Peyer's patch (tissue), 4 donors: ENCODE measurements around the gene NGFR. TPM values are rescaled to one million over a fixed set of nuclear protein-coding genes. Genes with fewer than 3 reads are reported as not detected.

ENCODE experiments used
- DNase-seq, 3 donors: peaks; one replicate each; pipeline ENCODE4 v3.0.0-alpha.2; 2017 to 2019
- H3K27ac ChIP-seq, 4 donors: fragments of 200-600 bp; sonication (generic); one replicate each; pipeline ENCODE4 v1.5.1; 2016 to 2019
- H3K27me3 ChIP-seq, 2 donors: fragments of 200-600 bp; sonication (generic); one replicate each; pipeline ENCODE4 v1.5.1; 2019
- H3K36me3 ChIP-seq, 3 donors: fragments of 200-600 bp; sonication (generic); one replicate each; pipeline ENCODE4 v1.5.1; 2016 to 2019
- H3K4me1 ChIP-seq, 4 donors: fragments of 200-600 bp; sonication (generic); one replicate each; pipeline ENCODE4 v1.5.1; 2016 to 2019
- H3K4me3 ChIP-seq, 4 donors: fragments of 200-600 bp; sonication (generic); 1 replicate in 3 of 4; 2 replicates in 1 of 4; pipeline ENCODE4 v1.5.1; 2016 to 2019; ENCODE audit warnings: mild to moderate bottlenecking in 1 of 4
- H3K9me3 ChIP-seq, 4 donors: fragments of 200-600 bp; sonication (generic); one replicate each; pipeline ENCODE4 v1.5.1; 2016 to 2019; ENCODE audit warnings: mild to moderate bottlenecking in 1 of 4
- POLR2A ChIP-seq, 2 donors: fragments of 450-650 bp; IDR thresholded peaks; one replicate each; pipeline ENCODE4 v1.5.1; 2017; ENCODE audit warnings: antibody characterized with exemption in 2 of 2, mild to moderate bottlenecking in 2 of 2, moderate library complexity in 2 of 2
- total RNA-seq, 4 donors: library from RNA; depleted of rRNA; stranded (reverse); fragments of >200 nt; gene quantifications; one replicate each; pipeline ENCODE4 v1.1.0, GENCODE V29; 2016
- TF ChIP-seq, protein P1 (sequence below), 6 experiments: fragments of 450-650 bp in 4 of 6; fragments of 200-600 bp in 2 of 6; sonication (generic) in 1 of 6; IDR thresholded peaks; one replicate each; pipeline ENCODE4 v1.5.1; 2017 to 2019; ENCODE audit warnings: antibody characterized with exemption in 6 of 6, mild to moderate bottlenecking in 3 of 6, moderate library complexity in 1 of 6

The NGFR gene
- total RNA-seq, 4 donors from 2014 or later: 0.70 to 1.9 (median 1.5) TPM; not detected in 1

- Histone ChIP-seq H3K36me3 (no peaks in the 10 kb centered on the region), H3K4me1 (no peaks in the 10 kb centered on the region), H3K27ac (no peak overlapping the region), H3K9me3 (no peaks in the 10 kb centered on the region), H3K4me3 (no peak overlapping the region), H3K27me3 (no peaks in the 10 kb centered on the region)
- DNase-seq: peak in 1 of 3 donors; percentile 14
- TF ChIP-seq, protein P1, sequence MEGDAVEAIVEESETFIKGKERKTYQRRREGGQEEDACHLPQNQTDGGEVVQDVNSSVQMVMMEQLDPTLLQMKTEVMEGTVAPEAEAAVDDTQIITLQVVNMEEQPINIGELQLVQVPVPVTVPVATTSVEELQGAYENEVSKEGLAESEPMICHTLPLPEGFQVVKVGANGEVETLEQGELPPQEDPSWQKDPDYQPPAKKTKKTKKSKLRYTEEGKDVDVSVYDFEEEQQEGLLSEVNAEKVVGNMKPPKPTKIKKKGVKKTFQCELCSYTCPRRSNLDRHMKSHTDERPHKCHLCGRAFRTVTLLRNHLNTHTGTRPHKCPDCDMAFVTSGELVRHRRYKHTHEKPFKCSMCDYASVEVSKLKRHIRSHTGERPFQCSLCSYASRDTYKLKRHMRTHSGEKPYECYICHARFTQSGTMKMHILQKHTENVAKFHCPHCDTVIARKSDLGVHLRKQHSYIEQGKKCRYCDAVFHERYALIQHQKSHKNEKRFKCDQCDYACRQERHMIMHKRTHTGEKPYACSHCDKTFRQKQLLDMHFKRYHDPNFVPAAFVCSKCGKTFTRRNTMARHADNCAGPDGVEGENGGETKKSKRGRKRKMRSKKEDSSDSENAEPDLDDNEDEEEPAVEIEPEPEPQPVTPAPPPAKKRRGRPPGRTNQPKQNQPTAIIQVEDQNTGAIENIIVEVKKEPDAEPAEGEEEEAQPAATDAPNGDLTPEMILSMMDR (IDR thresholded peaks at IDR 0.05): no peak
- no peak for TF ChIP-seq POLR2A (IDR thresholded peaks at IDR 0.05)
These were observed 29.6 kb downstream of the NGFR start for GRCh38 chr17:49524473-49525359.

GRCh38 chr17:49525831-49526741 is 31.0 kb downstream of the NGFR start:
- no peaks in the 10 kb centered on the region for H3K9me3 ChIP-seq
- H3K36me3 ChIP-seq: no peaks in the 10 kb centered on the region
- no peaks in the 10 kb centered on the region for H3K4me1 ChIP-seq
- no peak overlapping the region for H3K4me3 ChIP-seq
- TF ChIP-seq POLR2A (IDR thresholded peaks at IDR 0.05): no peak
- TF ChIP-seq, protein P1 (IDR thresholded peaks at IDR 0.05): no peak
- no peaks in the 10 kb centered on the region for H3K27me3 ChIP-seq
- H3K27ac ChIP-seq: no peak overlapping the region
- DNase-seq: peak in 2 of 3 donors; percentile 42 to 48

DNA sequence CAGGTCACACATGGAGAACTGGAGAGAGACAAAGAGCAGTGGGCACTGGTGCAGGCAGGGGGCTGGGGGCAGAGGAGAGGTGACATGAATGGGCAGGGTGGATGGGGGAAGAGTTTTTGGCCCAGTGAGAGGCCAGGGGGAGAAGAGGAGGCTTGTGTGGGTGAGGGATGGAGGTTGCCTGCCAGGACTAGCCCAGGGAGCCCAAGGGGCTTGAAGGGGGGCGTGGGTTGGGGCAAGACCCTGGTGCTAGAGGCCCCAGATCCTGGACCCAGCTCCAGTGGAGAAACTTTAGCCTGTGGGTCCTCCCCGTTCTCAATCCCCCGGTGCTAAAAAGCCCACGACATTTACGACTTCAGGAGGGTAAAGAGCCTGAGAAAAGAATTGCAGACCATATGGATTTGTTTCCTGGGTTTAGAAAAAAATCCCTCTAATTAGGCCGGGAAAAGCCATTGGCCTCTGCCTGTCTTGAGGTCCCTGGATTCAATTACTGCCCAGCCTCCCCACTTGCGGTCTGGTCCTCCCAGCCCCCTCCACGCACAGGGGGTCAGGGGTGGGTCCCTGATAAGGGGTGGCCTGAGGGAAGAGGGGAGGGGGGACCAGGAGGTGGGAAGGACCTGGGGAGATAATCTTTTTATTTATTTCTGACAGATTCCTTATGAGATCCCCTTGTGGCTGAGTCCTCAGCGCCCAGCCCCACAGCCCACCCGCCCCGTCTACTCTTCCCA is 33.0 kb downstream of the NGFR start:
- TF ChIP-seq, protein P1 (IDR thresholded peaks at IDR 0.05): no peak
- no peak for TF ChIP-seq POLR2A (IDR thresholded peaks at IDR 0.05)
- peak in 1 of 3 donors; percentile 23 for DNase-seq
- H3K9me3 ChIP-seq: no peaks in the 10 kb centered on the region

GRCh38 chr17:49528966-49529365 is 33.9 kb downstream of the NGFR start:
- no peak overlapping the region for H3K4me3 ChIP-seq
- no peaks in the 10 kb centered on the region for H3K9me3 ChIP-seq
- no peaks in the 10 kb centered on the region for H3K4me1 ChIP-seq
- H3K27ac ChIP-seq: no peak overlapping the region
- DNase-seq: peak in 1 of 3 donors; percentile 22
- no peaks in the 10 kb centered on the region for H3K36me3 ChIP-seq
- no peaks in the 10 kb centered on the region for H3K27me3 ChIP-seq
- TF ChIP-seq POLR2A (IDR thresholded peaks at IDR 0.05): no peak
- TF ChIP-seq, protein P1 (IDR thresholded peaks at IDR 0.05): no peak

More for the DNA sequence above, 33.0 kb downstream of the NGFR start:
- Histone ChIP-seq H3K36me3 (no peaks in the 10 kb centered on the region), H3K27ac (no peak overlapping the region), H3K4me1 (no peaks in the 10 kb centered on the region), H3K27me3 (no peaks in the 10 kb centered on the region), H3K4me3 (no peak overlapping the region)

DNA sequence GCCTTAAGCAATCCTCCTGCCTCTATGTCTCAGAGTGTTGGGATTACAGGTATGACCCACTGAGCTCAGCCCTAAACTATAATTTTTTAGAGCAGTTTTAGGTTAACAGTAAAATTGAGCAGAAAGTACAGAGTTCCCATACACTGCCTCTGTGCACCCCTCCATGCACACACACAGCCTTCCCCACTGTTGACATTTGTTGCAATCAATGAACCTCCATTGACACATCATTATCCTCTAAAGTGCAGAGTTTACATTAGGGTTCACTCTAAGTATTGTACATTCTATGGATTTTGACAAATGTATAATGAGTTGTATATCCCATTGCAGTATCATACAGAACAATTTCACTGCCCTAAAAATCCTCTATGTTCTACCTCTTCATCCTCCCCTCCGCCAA is 35.0 kb downstream of the NGFR start:
- H3K27me3 ChIP-seq: no peaks in the 10 kb centered on the region
- no peak for TF ChIP-seq POLR2A (IDR thresholded peaks at IDR 0.05)
- TF ChIP-seq, protein P1 (IDR thresholded peaks at IDR 0.05): no peak
- H3K27ac ChIP-seq: no peak overlapping the region
- no peak for DNase-seq
- H3K4me1 ChIP-seq: no peaks in the 10 kb centered on the region
- H3K36me3 ChIP-seq: no peaks in the 10 kb centered on the region
- no peaks in the 10 kb centered on the region for H3K9me3 ChIP-seq
- no peak overlapping the region for H3K4me3 ChIP-seq
